Measurements from ENCODE around the gene GASK1A. TPM values are rescaled to one million over a fixed set of nuclear protein-coding genes. Genes with fewer than 3 reads are reported as not detected.
"Not testable (repeated sequence)": the region's sequence is repeated elsewhere in the genome, so short reads cannot be mapped to it uniquely, and the experiment has no call there.

The GASK1A gene
- 0.09 TPM in 1 of 2 replicates, not detected in the other for total RNA-seq

GRCh38 chr3:42979044-42979972, at the start of gene GASK1A:
GASK1A (plus strand) TSS chr3:42979311; CDS start chr3:42979643, 332 bp downstream.
- intact Hi-C loops (cut with micrococcal nuclease), result no loop called here

- intact Hi-C loops (cut with micrococcal nuclease), result no loop called here
Observed at GRCh38 chr3:42934111-42934510, 45.0 kb upstream of the GASK1A start.

- intact Hi-C loops (cut with micrococcal nuclease), result no loop called here
Observed at GRCh38 chr3:42934910-42935309, 44.2 kb upstream of the GASK1A start.

GRCh38 chr3:42935472-42935871, 43.6 kb upstream of the GASK1A start:
- intact Hi-C loops (cut with micrococcal nuclease), result no loop called here

GRCh38 chr3:42936157-42936981, 42.7 kb upstream of the GASK1A start:
- intact Hi-C loops (cut with micrococcal nuclease), result no loop called here

- intact Hi-C loops (cut with micrococcal nuclease), result no loop called here
Observed at GRCh38 chr3:42937334-42937733, 41.8 kb upstream of the GASK1A start.

- intact Hi-C loops (cut with micrococcal nuclease), result no loop called here
Observed at GRCh38 chr3:42942693-42943092, 36.4 kb upstream of the GASK1A start.

- intact Hi-C loops (cut with micrococcal nuclease), result no loop called here
Observed at GRCh38 chr3:42946050-42946449, 33.1 kb upstream of the GASK1A start.

- intact Hi-C loops (cut with micrococcal nuclease), result no loop called here
Observed at GRCh38 chr3:42957573-42957972, 21.5 kb upstream of the GASK1A start.

GRCh38 chr3:42960282-42960681, 18.8 kb upstream of the GASK1A start:
- intact Hi-C loops (cut with micrococcal nuclease), result no loop called here

- intact Hi-C loops (cut with micrococcal nuclease), result no loop called here
Observed at GRCh38 chr3:42960786-42961185, 18.3 kb upstream of the GASK1A start.

- intact Hi-C loops (cut with micrococcal nuclease), result no loop called here
Observed at GRCh38 chr3:42961633-42962032, 17.5 kb upstream of the GASK1A start.

GRCh38 chr3:42963269-42963668, 15.8 kb upstream of the GASK1A start:
- intact Hi-C loops (cut with micrococcal nuclease), result no loop called here

- intact Hi-C loops (cut with micrococcal nuclease), result no loop called here
Observed at GRCh38 chr3:42964266-42964665, 14.8 kb upstream of the GASK1A start.

GRCh38 chr3:42970557-42970956, 8.6 kb upstream of the GASK1A start:
- intact Hi-C loops (cut with micrococcal nuclease), result no loop called here

GRCh38 chr3:42970976-42971772, 7.9 kb upstream of the GASK1A start:
- intact Hi-C loops (cut with micrococcal nuclease), result no loop called here

GRCh38 chr3:42974906-42975305, 4.2 kb upstream of the GASK1A start:
- intact Hi-C loops (cut with micrococcal nuclease), result not testable (repeated sequence)

- intact Hi-C loops (cut with micrococcal nuclease), result no loop called here
Observed at GRCh38 chr3:42975456-42975855, 3.7 kb upstream of the GASK1A start.

GRCh38 chr3:42975955-42976354, 3.2 kb upstream of the GASK1A start:
- intact Hi-C loops (cut with micrococcal nuclease), result no loop called here

GRCh38 chr3:42980209-42980608, 1.1 kb downstream of the GASK1A start:
- intact Hi-C loops (cut with micrococcal nuclease), result no loop called here

GRCh38 chr3:42980909-42981308, 1.8 kb downstream of the GASK1A start:
- intact Hi-C loops (cut with micrococcal nuclease), result no loop called here

All from T-helper 2 cell treated with Interferon-gamma antibody and Interleukin-4, amounts not matched to agents 100 ng/mL and 5 ng/mL, for 36 hours (primary cell).